NB4 (cell line): ENCODE results near the gene STK24.

Source experiments
- CTCF ChIP-seq: IDR thresholded peaks from one replicate; pipeline ENCODE4 v1.5.1; 2012; ENCODE audit warnings: low read depth, low read length
- MAX ChIP-seq: IDR thresholded peaks from 2 replicates; pipeline ENCODE4 v1.6.1; 2011; ENCODE audit warnings: low read depth, low read length

GRCh38 chr13:98478189-98479129 lies 98.4 kb downstream of the STK24 start:
- TF ChIP-seq CTCF (no peak), MAX (peak; percentile 27)
